SJCRH30 (cell line): Measurements from ENCODE around the gene VTCN1. TPM values are rescaled to one million over a fixed set of nuclear protein-coding genes. Genes with fewer than 3 reads are reported as not detected.
"Not testable (repeated sequence)": the region's sequence is repeated elsewhere in the genome, so short reads cannot be mapped to it uniquely, and the experiment has no call there.

Source experiments
- DNase-seq, 2 experiments: peaks; one replicate each; pipeline ENCODE4 v3.0.0-alpha.2; 2015 to 2020
- H3K27ac ChIP-seq: fragments of 250-450 bp; sonication (Bioruptor Pico); 2 replicates; pipeline ENCODE4 v1.5.1; 2020; ENCODE audit warnings: mild to moderate bottlenecking, moderate library complexity
- H3K27me3 ChIP-seq: fragments of 250-450 bp; sonication (Bioruptor Pico); 2 replicates; pipeline ENCODE4 v1.5.1; 2020; ENCODE audit warnings: mild to moderate bottlenecking, moderate library complexity
- H3K36me3 ChIP-seq: fragments of 250-450 bp; sonication (Bioruptor Pico); 2 replicates; pipeline ENCODE4 v1.5.1; 2020; ENCODE audit warnings: mild to moderate bottlenecking, moderate library complexity
- H3K4me1 ChIP-seq: fragments of 250-450 bp; sonication (Bioruptor Pico); 2 replicates; pipeline ENCODE4 v1.5.1; 2020; ENCODE audit warnings: mild to moderate bottlenecking, moderate library complexity
- H3K4me3 ChIP-seq: fragments of 250-450 bp; sonication (Bioruptor Pico); 2 replicates; pipeline ENCODE4 v1.5.1; 2020; ENCODE audit warnings: mild to moderate bottlenecking, moderate library complexity
- H3K9me3 ChIP-seq: fragments of 250-450 bp; sonication (Bioruptor Pico); replicated peaks from 2 replicates; pipeline ENCODE4 v1.5.1; 2020; ENCODE audit warnings: mild to moderate bottlenecking, moderate library complexity
- total RNA-seq: library from RNA; depleted of rRNA; stranded (reverse); fragments of >200 nt; shearing (Covaris generic); gene quantifications from 2 replicates; pipeline ENCODE4 v1.2.3, GENCODE V29; 2014; rRNA removed

Gene VTCN1
- total RNA-seq, result 0.40 and 0.41 TPM in 2 replicates

- Histone ChIP-seq H3K4me1 (no peaks in the 10 kb centered on the region), H3K27ac (no peak within 1 kb of the TSS), H3K36me3 (no peaks in the 10 kb centered on the region), H3K27me3 (no peaks in the 10 kb centered on the region), H3K9me3 (no peaks in the 10 kb centered on the region), H3K4me3 (no peak within 1 kb of the TSS)
- DNase-seq, result no peak
Observed at GRCh38 chr1:117210831-117211261, at the start of gene VTCN1. Gene VTCN1, minus strand, starts transcription at chr1:117210927. Its CDS starts 72 bp downstream, at chr1:117210855.

- Histone ChIP-seq H3K36me3 (no peaks in the 10 kb centered on the region), H3K27me3 (no peaks in the 10 kb centered on the region), H3K4me3 (no peak overlapping the region), H3K9me3 (peaks cover 13% of the 10 kb centered on the region), H3K4me1 (peaks cover 28% of the 10 kb centered on the region), H3K27ac (no peak overlapping the region)
- no peak for DNase-seq
Observed at GRCh38 chr1:117258791-117259190, 48.1 kb upstream of the VTCN1 start.

- peaks cover 13% of the 10 kb centered on the region for H3K9me3 ChIP-seq
- H3K4me3 ChIP-seq, H3K27me3 ChIP-seq, DNase-seq, H3K27ac ChIP-seq, H3K36me3 ChIP-seq: not testable (repeated sequence)
- H3K4me1 ChIP-seq, result peaks cover 27% of the 10 kb centered on the region
Observed at GRCh38 chr1:117258075-117258474, 47.3 kb upstream of the VTCN1 start.

GRCh38 chr1:117257291-117257690 is 46.6 kb upstream of the VTCN1 start:
- H3K27me3 ChIP-seq, result no peaks in the 10 kb centered on the region
- no peak overlapping the region for H3K27ac ChIP-seq

GRCh38 chr1:117250061-117250606 is 39.4 kb upstream of the VTCN1 start:
- Histone ChIP-seq H3K36me3 (no peaks in the 10 kb centered on the region), H3K4me1 (0 out of 2 replicates have a peak, but pooled peaks cover 2% of the 10 kb centered on the region), H3K9me3 (no peaks in the 10 kb centered on the region; the same call in 1 of the 2 replicates), H3K27me3 (no peaks in the 10 kb centered on the region), H3K27ac (no peak overlapping the region), H3K4me3 (no peak overlapping the region)
- no peak for DNase-seq

More at GRCh38 chr1:117257291-117257690, 46.6 kb upstream of the VTCN1 start:
- DNase-seq, result no peak
- Histone ChIP-seq H3K4me1 (peaks cover 19% of the 10 kb centered on the region), H3K9me3 (peaks cover 13% of the 10 kb centered on the region), H3K4me3 (no peak overlapping the region), H3K36me3 (no peaks in the 10 kb centered on the region)

- Histone ChIP-seq H3K27ac (no peak overlapping the region), H3K4me1 (0 out of 2 replicates have a peak, but pooled peaks cover 2% of the 10 kb centered on the region), H3K4me3 (no peak overlapping the region), H3K27me3 (no peaks in the 10 kb centered on the region), H3K36me3 (no peaks in the 10 kb centered on the region), H3K9me3 (no peaks in the 10 kb centered on the region)
- no peak for DNase-seq
Observed at GRCh38 chr1:117244971-117245370, 34.2 kb upstream of the VTCN1 start.

GRCh38 chr1:117244306-117244705 is 33.6 kb upstream of the VTCN1 start:
- Histone ChIP-seq H3K27ac (no peak overlapping the region), H3K4me1 (0 out of 2 replicates have a peak, but pooled peaks cover 2% of the 10 kb centered on the region), H3K9me3 (no peaks in the 10 kb centered on the region), H3K4me3 (no peak overlapping the region), H3K27me3 (no peaks in the 10 kb centered on the region), H3K36me3 (no peaks in the 10 kb centered on the region)
- DNase-seq, result no peak

DNA sequence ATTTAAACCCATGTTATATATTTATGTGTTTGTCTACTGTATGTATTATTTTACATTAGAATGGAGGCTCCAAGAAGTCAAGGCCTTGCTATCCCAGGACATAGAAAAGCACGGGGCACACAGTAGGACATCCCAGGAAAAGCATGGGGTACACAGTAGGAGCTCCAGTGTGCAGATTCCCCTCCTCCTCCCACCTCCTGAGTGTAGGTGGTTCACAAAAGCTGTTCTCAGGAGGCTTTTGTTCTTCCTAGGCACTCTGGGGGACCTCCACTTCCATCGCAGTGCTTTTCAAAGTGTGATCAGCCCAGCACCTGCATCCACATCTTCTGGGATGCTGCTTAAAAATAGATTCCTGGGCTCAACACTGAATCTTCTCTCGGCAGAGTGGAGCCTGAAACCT is 30.8 kb upstream of the VTCN1 start:
- H3K4me3 ChIP-seq, result no peak overlapping the region
- no peaks in the 10 kb centered on the region for H3K27me3 ChIP-seq
- H3K9me3 ChIP-seq, result no peaks in the 10 kb centered on the region
- no peak for DNase-seq
- H3K4me1 ChIP-seq, result 0 out of 2 replicates have a peak, but pooled peaks cover 5% of the 10 kb centered on the region
- H3K36me3 ChIP-seq, result no peaks in the 10 kb centered on the region
- H3K27ac ChIP-seq, result no peak overlapping the region

DNA sequence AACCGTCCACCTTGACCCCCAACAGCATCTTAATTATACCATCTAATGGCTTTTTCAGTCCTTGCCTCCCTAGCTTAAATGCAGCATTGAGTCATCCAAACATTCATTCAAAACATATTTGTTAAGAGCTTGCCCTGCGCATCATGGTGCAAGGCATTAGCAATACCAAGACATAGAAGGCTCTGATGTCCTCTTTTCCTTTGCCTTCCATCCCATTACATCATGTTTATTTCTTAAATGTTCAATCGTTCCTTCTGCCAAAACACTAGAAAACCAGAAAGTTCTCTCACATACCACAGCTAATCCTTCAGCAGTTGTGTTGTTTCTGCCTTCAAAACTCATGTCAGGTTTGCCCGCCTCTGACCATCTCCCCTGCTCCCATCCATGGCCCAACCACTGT is 29.8 kb upstream of the VTCN1 start:
- no peaks in the 10 kb centered on the region for H3K9me3 ChIP-seq
- H3K27me3 ChIP-seq, result no peaks in the 10 kb centered on the region
- 0 out of 2 replicates have a peak, but pooled peaks cover 4% of the 10 kb centered on the region for H3K4me1 ChIP-seq
- no peaks in the 10 kb centered on the region for H3K36me3 ChIP-seq
- no peak overlapping the region for H3K27ac ChIP-seq
- no peak for DNase-seq
- H3K4me3 ChIP-seq, result no peak overlapping the region

GRCh38 chr1:117239467-117239866 is 28.7 kb upstream of the VTCN1 start:
- Histone ChIP-seq H3K27me3 (no peaks in the 10 kb centered on the region), H3K4me3 (no peak overlapping the region), H3K9me3 (no peaks in the 10 kb centered on the region), H3K27ac (no peak overlapping the region), H3K36me3 (no peaks in the 10 kb centered on the region), H3K4me1 (0 out of 2 replicates have a peak, but pooled peaks cover 3% of the 10 kb centered on the region)
- no peak for DNase-seq

DNA sequence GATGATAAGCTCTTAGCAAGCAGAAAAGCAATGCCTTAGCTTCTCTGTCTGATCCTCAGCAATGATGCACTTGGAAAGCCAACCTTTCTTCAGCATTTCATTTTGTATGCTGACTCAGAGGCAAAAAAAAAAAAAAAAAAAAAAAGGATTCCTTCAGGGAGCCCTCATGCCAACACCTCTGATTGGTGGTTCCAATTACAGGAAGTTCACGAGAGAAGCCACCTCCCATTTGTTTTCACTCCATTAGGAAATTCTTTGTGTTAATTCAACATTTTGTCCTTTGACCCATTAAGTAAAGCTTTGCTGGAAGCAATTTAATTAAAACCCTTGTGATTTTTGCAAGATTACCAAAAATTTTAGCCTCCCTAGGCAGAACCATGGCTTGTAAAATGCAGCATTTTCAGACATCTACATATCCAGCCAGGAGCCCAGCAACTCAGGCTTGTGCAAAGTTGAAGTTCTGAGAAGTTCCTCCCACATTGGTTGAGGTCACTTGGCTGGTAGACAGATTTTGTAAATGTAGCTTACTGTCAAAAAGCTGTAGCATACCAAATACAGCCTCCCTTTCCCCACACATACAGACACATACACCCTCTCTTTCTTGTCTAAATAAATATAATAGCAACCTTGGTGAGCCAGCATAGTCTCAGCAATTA is 27.1 kb upstream of the VTCN1 start:
- Histone ChIP-seq H3K36me3 (no peaks in the 10 kb centered on the region), H3K9me3 (no peaks in the 10 kb centered on the region), H3K27me3 (no peaks in the 10 kb centered on the region), H3K4me1 (peaks cover 3% of the 10 kb centered on the region; the same call in 1 of the 2 replicates), H3K4me3 (no peak overlapping the region), H3K27ac (no peak overlapping the region)
- DNase-seq, result peak in 1 of 2 experiments; percentile 38

- Histone ChIP-seq H3K36me3 (no peaks in the 10 kb centered on the region), H3K27me3 (no peaks in the 10 kb centered on the region), H3K4me3 (no peak overlapping the region), H3K9me3 (no peaks in the 10 kb centered on the region), H3K4me1 (peaks cover 3% of the 10 kb centered on the region; the same call in 1 of the 2 replicates), H3K27ac (no peak overlapping the region)
- no peak for DNase-seq
Observed at GRCh38 chr1:117235863-117236465, 25.2 kb upstream of the VTCN1 start.

DNA sequence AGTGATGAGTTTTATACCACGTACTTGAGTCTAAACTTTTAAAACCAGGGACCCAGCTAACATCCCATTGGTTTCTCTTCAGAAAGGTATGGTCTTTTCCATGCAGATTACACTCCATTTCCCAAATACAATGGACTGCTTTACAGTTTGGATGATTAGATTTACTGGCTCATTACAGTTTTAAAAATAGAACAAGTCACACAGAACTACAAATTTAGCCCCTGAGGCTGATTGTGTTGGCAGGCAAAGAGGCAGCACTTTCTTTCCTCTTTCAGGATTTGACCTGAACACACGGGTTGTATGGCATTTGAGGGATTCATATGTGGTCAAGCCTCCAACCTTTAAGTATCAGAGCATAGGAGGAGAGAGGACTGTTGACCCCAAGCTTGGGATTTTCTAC is 21.8 kb upstream of the VTCN1 start:
- no peaks in the 10 kb centered on the region for H3K9me3 ChIP-seq
- peak in 1 of 2 experiments; percentile 23 for DNase-seq
- H3K4me3 ChIP-seq, result no peak overlapping the region
- H3K4me1 ChIP-seq, result no peaks in the 10 kb centered on the region; the same call in 1 of the 2 replicates
- no peaks in the 10 kb centered on the region for H3K36me3 ChIP-seq
- no peaks in the 10 kb centered on the region for H3K27me3 ChIP-seq
- no peak overlapping the region for H3K27ac ChIP-seq

DNA sequence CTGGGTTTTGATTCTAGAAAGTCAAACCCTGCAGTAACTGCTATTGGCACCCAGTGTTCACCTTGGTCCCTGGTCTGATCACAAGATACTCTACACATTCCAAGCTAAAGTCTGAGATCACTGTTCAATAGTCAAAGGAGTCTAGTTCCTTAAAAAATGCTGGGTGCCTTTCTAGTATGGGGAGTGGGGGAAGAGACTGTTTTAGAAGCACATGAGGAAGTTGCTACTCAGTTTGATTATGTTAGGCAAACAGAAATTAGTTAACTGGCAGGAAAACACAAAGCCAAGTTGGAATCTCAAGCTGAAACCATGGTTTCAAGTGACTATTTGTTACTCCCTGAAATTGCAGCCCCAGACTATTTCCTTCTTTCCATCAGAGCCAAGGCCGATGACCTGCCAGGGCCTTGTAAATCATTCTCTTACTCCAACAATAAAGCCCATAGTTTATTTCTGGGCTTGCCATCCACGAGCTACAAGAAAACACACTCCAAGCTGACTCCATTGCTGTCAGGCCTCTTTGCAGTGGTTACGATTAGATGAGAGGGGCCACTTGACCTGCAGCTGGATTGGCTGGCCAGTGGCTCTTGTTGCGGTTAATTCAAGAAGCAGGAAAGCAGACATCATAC is 21.1 kb upstream of the VTCN1 start:
- no peak for DNase-seq
- no peaks in the 10 kb centered on the region for H3K9me3 ChIP-seq
- no peaks in the 10 kb centered on the region for H3K27me3 ChIP-seq
- H3K27ac ChIP-seq, result no peak overlapping the region
- no peaks in the 10 kb centered on the region for H3K36me3 ChIP-seq
- H3K4me3 ChIP-seq, result no peak overlapping the region
- H3K4me1 ChIP-seq, result no peaks in the 10 kb centered on the region; the same call in 1 of the 2 replicates

- Histone ChIP-seq H3K27ac (no peak overlapping the region), H3K4me3 (no peak overlapping the region), H3K4me1 (no peaks in the 10 kb centered on the region; the same call in 1 of the 2 replicates), H3K36me3 (no peaks in the 10 kb centered on the region), H3K9me3 (no peaks in the 10 kb centered on the region), H3K27me3 (no peaks in the 10 kb centered on the region)
- no peak for DNase-seq
Observed at GRCh38 chr1:117231312-117231711, 20.6 kb upstream of the VTCN1 start.
